ENCODE measurements around the gene PHF20. TPM values are rescaled to one million over a fixed set of nuclear protein-coding genes. Genes with fewer than 3 reads are reported as not detected.

The PHF20 gene
- total and polyA plus RNA-seq, 2 of the 8 experiments (the other 6 are each of a cell fraction or from before 2014, with no cell fraction given): 25.6 to 70.1 TPM

GRCh38 chr20:35876033-35876320 lies 104.2 kb downstream of the PHF20 start (continued):
- no peak for TF ChIP-seq EZH2 (IDR thresholded peaks at IDR 0.05; ENCODE audit: low read depth, low read length, severe bottlenecking)
